ENCODE results near the gene LGI4.
A peak's percentile ranks its signal among the peaks of the same experiment; 100 is the strongest.

The LGI4 gene

DNA sequence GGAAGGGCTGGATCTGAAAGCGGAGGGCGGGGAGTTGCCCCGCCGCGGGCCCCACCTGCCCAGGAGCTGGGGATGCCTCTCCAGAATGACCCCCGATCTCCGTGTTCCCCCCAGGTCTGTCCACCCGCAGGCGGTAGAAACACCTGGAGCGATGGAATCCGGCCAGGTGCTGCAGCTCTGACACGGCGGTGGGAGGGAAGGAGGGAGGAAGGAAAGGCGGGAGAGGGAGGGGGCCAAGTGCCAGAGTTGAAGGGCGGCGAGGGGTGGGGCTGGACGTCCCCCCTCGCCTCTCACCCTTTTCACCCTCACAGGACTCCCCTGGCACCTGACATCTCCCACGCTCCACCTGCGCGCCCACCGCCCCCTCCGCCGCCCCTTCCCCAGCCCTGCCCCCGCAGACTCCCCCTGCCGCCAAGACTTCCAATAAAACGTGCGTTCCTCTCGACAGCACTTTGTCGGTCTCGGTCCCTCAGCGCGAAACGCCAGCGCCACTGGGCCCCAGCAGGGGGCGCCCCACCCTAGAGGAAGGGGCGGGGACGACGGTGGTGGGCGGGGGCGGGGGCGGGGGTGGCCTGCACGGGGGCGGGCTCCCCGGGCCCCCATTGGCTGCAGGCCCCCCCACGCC lies 7.9 kb upstream of the LGI4 start:
- DNase-seq (ENCODE audit: extremely low read depth, low read depth): no peak
- TF ChIP-seq CTCF (IDR thresholded peaks at IDR 0.05; ENCODE audit: low read depth, low read length, missing control alignments): peak; percentile 45
- no peak overlapping the region for H3K4me3 ChIP-seq (replicated peaks; ENCODE audit: low read depth, low read length)

GRCh38 chr19:35141837-35142605 lies 7.2 kb upstream of the LGI4 start:
- TF ChIP-seq CTCF (IDR thresholded peaks at IDR 0.05; ENCODE audit: low read depth, low read length, missing control alignments): no peak
- DNase-seq (ENCODE audit: extremely low read depth, low read depth): no peak
- H3K4me3 ChIP-seq (replicated peaks; ENCODE audit: low read depth, low read length): no peak overlapping the region

- H3K4me3 ChIP-seq (replicated peaks; ENCODE audit: low read depth, low read length): no peak overlapping the region
- peak; percentile 48 for DNase-seq (ENCODE audit: extremely low read depth, low read depth)
- peak; percentile 47 for TF ChIP-seq CTCF (IDR thresholded peaks at IDR 0.05; ENCODE audit: low read depth, low read length, missing control alignments)
Measured at GRCh38 chr19:35140962-35141836, 6.3 kb upstream of the LGI4 start.

DNA sequence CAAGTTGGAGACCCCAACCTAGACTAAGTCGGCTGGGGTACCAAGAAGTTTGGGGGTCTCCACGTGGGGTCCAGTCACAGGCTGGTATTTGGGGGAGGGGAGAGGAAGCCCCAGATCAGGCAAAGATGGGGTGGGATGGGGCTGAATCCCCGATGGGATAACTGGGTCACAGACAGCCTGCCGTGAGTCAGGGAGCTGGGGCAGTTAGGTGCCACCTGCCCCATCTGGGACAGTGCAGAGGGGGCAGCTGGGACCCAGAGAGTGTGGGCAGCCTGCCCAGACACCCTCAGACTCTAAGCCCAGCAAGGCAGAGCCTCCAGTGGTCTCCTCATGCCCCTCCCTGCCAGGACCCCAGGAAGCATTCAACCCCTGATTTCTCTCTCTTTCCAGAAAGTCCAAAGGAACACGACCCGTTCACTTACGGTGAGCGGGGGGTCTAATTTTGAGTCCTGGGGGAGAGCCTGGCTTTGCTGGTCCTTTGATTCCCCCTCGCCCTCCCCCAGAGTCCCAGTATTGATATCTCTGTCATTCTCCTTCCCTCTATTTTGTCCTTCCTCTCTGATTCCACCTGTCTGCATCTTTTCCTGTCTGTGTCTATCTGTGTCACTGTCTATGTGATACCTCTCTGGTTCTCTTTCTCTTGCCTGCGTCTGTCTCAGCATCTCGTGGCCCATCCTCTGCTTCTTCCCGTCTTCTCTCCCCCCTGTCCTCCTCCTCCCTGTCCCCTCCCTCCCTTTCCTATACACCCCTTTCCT lies 5.5 kb upstream of the LGI4 start:
- no peak overlapping the region for H3K4me3 ChIP-seq (replicated peaks; ENCODE audit: low read depth, low read length)
- DNase-seq (ENCODE audit: extremely low read depth, low read depth): no peak
- no peak for TF ChIP-seq CTCF (IDR thresholded peaks at IDR 0.05; ENCODE audit: low read depth, low read length, missing control alignments)

- DNase-seq (ENCODE audit: extremely low read depth, low read depth): no peak
- no peak within 1 kb of the TSS for H3K4me3 ChIP-seq (replicated peaks; ENCODE audit: low read depth, low read length)
- no peak for TF ChIP-seq CTCF (IDR thresholded peaks at IDR 0.05; ENCODE audit: low read depth, low read length, missing control alignments)
Measured at GRCh38 chr19:35138305-35138892, 3.5 kb upstream of the LGI4 start, which contains the start of gene FXYD1. Gene FXYD1, plus strand, starts transcription at chr19:35138824. Its CDS starts 1,256 bp downstream, at chr19:35140080.

All from HFF-Myc (cell line).